Subcutaneous abdominal adipose tissue (tissue), 5 donors: ENCODE results near the gene DNAH8.

Experiments
- H3K27ac ChIP-seq: one replicate; pipeline ENCODE4 v1.7.0; 2013; ENCODE audit warnings: low read depth, mild to moderate bottlenecking, inconsistent platforms, low read length, moderate library complexity
- H3K27me3 ChIP-seq, 5 donors: one replicate each; pipeline ENCODE4 v1.7.0; 2013; ENCODE audit warnings: low read length in 5 of 5, inconsistent platforms in 1 of 5; ENCODE audit not compliant: control insufficient read depth in 5 of 5, insufficient read depth in 4 of 5
- H3K36me3 ChIP-seq, 5 donors: one replicate each; pipeline ENCODE4 v1.7.0; 2013; ENCODE audit warnings: low read length in 5 of 5; ENCODE audit not compliant: control insufficient read depth in 5 of 5, insufficient read depth in 5 of 5
- H3K4me1 ChIP-seq, 5 donors: one replicate each; pipeline ENCODE4 v1.7.0; 2013; ENCODE audit warnings: low read length in 5 of 5, mild to moderate bottlenecking in 3 of 5, moderate library complexity in 1 of 5; ENCODE audit not compliant: control insufficient read depth in 5 of 5, insufficient read depth in 5 of 5
- H3K4me3 ChIP-seq, 5 donors: one replicate each; pipeline ENCODE4 v1.7.0; 2013; ENCODE audit warnings: low read length in 5 of 5, low read depth in 1 of 5
- H3K9ac ChIP-seq, 5 donors: one replicate each; pipeline ENCODE4 v1.7.0; 2013; ENCODE audit warnings: low read length in 5 of 5, mild to moderate bottlenecking in 4 of 5, moderate library complexity in 3 of 5
- H3K9me3 ChIP-seq, 5 donors: one replicate each; pipeline ENCODE4 v1.7.0; 2013; ENCODE audit warnings: low read length in 5 of 5; ENCODE audit not compliant: control insufficient read depth in 5 of 5
- donor health status: healthy.
- donor health status: healthy.
- donor health status: healthy.
- donor health status: healthy.
- donor health status: healthy.

Gene DNAH8

DNA sequence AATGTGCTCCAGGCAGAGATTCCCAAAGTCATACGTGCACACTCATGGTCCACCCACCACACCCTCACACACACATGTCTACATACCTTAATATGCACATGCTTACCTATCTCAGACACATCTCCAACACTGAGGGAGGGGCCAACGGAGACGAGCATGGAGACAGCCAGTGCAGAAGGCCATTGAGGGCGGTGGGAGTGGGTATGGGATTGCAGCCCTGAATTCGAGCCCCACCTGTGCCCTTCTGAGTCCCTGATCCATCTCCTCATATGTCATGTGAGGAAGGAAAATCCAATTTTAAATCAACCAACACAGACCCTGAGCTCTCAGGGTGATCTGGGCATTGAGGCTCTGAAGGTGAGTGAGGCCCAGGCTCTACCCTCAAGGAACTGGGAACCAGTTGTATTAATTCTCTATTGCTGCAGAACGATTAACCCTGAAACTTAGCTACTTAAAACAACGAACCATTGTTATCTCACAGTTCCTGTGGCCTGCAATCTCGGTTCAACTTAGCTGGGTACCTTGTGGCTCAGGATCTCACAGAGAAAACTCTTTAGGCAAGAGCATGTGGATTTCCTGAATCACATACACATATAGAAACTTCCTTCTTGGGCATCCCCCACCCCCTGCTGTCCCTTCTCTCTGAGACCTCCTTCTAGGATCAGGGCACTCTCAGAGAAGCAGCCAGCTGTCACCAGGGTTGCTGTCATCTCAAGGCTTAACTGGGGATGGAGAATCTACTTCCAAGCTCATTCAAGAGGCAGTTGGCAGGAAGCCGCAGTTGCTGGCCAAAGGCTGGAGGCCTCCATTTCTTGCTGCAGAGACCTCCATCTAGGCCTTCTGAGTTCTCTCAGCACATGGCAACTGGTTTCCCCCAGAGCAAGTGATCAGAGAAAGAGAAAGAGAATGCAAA, 361.8 kb downstream of the DNAH8 start:
- Histone ChIP-seq H3K36me3 (no peaks in the 10 kb centered on the region), H3K9me3 (no peaks in the 10 kb centered on the region), H3K27me3 (peaks cover 0 to 12% (median 3%) of the 10 kb centered on the region in 5 donors), H3K27ac (no peak overlapping the region), H3K4me1 (no peaks in the 10 kb centered on the region), H3K9ac (no peak overlapping the region), H3K4me3 (no peak overlapping the region)

DNA sequence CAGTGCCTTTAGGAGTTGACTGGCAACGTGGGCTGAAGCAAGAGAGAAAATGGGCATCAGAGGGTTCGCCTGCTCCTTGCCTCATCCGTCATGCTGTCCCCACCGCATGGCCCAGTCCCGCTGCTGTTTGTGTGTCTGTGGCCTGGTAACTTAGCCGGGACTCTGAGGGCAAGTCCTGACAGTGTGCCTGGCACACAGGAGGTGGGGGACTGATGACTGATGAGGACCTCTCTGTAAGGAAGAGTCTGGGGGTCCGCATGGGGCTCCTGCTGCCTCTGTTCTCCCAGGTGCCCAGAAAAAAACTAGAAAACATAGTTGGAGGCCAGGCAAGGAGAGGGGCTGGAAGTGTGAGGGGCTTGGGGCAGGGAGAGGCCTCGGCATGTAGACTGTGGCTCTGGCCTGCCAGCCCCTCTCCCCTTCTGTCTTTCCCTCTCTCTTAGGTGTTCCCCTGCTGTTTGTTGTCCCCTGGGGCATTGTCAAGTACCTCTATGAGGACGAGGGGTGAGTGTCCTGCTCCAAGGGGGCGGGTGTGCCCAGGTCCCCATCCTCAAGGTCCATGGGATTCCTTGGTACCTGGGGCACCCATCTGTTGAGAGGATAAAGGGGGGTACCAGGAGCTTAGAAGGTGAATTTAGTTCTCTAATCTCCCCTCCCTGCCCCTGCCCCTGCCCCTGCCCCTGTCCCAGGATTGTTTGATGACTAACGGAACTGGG, 362.9 kb downstream of the DNAH8 start:
- no peak overlapping the region for H3K9ac ChIP-seq
- no peaks in the 10 kb centered on the region for H3K4me1 ChIP-seq
- H3K4me3 ChIP-seq = no peak overlapping the region
- H3K36me3 ChIP-seq = no peaks in the 10 kb centered on the region
- no peaks in the 10 kb centered on the region for H3K9me3 ChIP-seq
- peaks cover 0 to 10% (median 3%) of the 10 kb centered on the region in 5 donors for H3K27me3 ChIP-seq
- H3K27ac ChIP-seq = no peak overlapping the region

DNA sequence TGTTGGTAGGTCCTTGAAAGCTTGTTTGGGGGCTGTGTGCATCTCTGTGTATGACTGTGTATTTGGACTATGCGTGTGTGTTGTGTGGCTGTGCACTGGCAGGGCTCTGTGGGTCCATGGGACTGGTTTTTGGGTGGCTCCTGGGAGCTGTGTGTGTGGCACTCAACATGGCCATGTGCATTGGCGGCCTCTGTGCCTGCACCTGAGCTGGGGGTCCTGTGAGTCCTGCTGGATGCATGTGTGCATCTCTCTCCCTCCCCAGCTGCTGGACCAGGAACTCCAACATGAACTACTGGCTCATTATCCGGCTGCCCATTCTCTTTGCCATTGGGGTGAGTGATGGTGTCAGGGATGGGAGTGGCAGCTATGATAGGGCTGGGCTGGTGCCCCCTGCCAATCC, 363.6 kb downstream of the DNAH8 start:
- H3K4me1 ChIP-seq = no peaks in the 10 kb centered on the region
- peaks cover 0 to 14% (median 6%) of the 10 kb centered on the region in 5 donors for H3K27me3 ChIP-seq
- H3K9me3 ChIP-seq = no peaks in the 10 kb centered on the region
- no peak overlapping the region for H3K4me3 ChIP-seq
- H3K9ac ChIP-seq = no peak overlapping the region
- no peak overlapping the region for H3K27ac ChIP-seq
- no peaks in the 10 kb centered on the region for H3K36me3 ChIP-seq

DNA sequence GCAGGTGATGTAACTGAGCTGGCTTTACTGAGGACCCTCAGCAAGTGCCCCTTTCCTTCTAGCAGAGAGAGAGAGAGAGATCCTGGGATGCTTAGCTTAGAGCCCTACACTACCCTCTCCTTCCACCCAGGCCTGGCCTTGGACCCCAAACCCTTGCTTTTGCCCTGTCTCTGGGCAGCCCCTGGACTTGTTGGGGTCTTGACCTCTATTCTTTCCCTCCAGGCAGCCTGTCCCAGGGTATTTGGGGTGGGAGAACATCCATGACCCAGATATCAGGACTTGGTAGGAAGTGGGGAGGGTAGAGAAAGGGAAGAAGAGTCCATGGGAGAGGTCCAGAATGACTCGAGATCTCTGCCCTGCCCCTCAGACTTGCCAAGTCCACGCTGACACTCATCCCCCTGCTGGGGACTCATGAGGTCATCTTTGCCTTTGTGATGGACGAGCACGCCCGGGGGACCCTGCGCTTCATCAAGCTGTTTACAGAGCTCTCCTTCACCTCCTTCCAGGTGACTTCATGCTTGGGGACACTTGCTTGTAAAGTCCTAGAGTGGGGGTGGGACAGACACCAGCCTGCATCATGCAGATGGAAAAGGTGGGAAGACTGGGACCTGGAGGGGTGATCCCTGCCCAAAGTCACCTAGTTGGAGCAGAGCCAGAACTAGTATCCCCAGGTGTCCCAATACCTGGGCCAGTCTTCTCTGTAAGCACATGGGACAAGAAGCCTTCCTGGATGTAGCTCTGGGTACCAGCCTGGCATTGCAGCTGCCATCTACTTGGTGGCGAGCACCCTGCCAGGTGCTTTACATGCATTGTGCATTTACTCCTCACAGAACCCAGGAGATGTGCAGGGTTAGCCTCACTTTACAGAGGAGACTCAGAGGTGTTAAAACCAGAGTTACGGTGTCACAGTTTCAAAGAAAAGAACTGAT, 364.4 kb downstream of the DNAH8 start:
- Histone ChIP-seq H3K9ac (no peak overlapping the region), H3K27ac (no peak overlapping the region), H3K36me3 (no peaks in the 10 kb centered on the region), H3K9me3 (no peaks in the 10 kb centered on the region), H3K27me3 (peaks cover 0 to 18% (median 13%) of the 10 kb centered on the region in 5 donors), H3K4me1 (no peaks in the 10 kb centered on the region), H3K4me3 (no peak overlapping the region)
